GM18951 (cell line): ENCODE measurements around the gene NELL2.

Experiments
- POLR2A ChIP-seq: IDR thresholded peaks from 4 replicates; pipeline ENCODE4 v1.6.1; 2011; ENCODE audit warnings: mild to moderate bottlenecking; ENCODE audit not compliant: insufficient read length, insufficient read depth; ENCODE audit errors: extremely low read depth
- in situ Hi-C: fragments of 300-500 bp; cut with MboI; formaldehyde crosslinking; loops from one replicate; pipeline ENCODE4 v1.12.0; 2022; ENCODE audit warnings: low sequenced_read_pairs, mixed read lengths, inconsistent platforms; ENCODE audit not compliant: unreplicated experiment

Gene NELL2

GRCh38 chr12:44637875-44638274 is 238.2 kb downstream of the NELL2 start:
- in situ Hi-C loops, result no loop called here
- no peak for TF ChIP-seq POLR2A

GRCh38 chr12:44628180-44628579 is 247.9 kb downstream of the NELL2 start:
- in situ Hi-C loops, result no loop called here
- no peak for TF ChIP-seq POLR2A

GRCh38 chr12:44627387-44628166 is 248.5 kb downstream of the NELL2 start:
- in situ Hi-C loops, result no loop called here
- TF ChIP-seq POLR2A, result no peak

GRCh38 chr12:44626883-44627282 is 249.2 kb downstream of the NELL2 start:
- no peak for TF ChIP-seq POLR2A
- in situ Hi-C loops, result no loop called here

GRCh38 chr12:44618946-44619345 is 257.2 kb downstream of the NELL2 start:
- TF ChIP-seq POLR2A, result no peak
- in situ Hi-C loops, result no loop called here

- no peak for TF ChIP-seq POLR2A
- in situ Hi-C loops, result no loop called here
These were observed 259.7 kb downstream of the NELL2 start for GRCh38 chr12:44616402-44616801.

- in situ Hi-C loops, result no loop called here
- no peak for TF ChIP-seq POLR2A
These were observed 264.6 kb downstream of the NELL2 start for GRCh38 chr12:44611538-44611937.

GRCh38 chr12:44603701-44604100 is 272.4 kb downstream of the NELL2 start:
- no peak for TF ChIP-seq POLR2A
- in situ Hi-C loops, result no loop called here

GRCh38 chr12:44592626-44593025 is 283.5 kb downstream of the NELL2 start:
- no peak for TF ChIP-seq POLR2A

GRCh38 chr12:44589697-44590096 is 286.4 kb downstream of the NELL2 start:
- no peak for TF ChIP-seq POLR2A

More at GRCh38 chr12:44592626-44593025, 283.5 kb downstream of the NELL2 start:
- in situ Hi-C loops, result no loop called here

GRCh38 chr12:44588651-44589050 is 287.5 kb downstream of the NELL2 start:
- in situ Hi-C loops, result no loop called here
- TF ChIP-seq POLR2A, result no peak

More at GRCh38 chr12:44589697-44590096, 286.4 kb downstream of the NELL2 start:
- in situ Hi-C loops, result no loop called here

GRCh38 chr12:44584625-44585024 is 291.5 kb downstream of the NELL2 start:
- no peak for TF ChIP-seq POLR2A
- in situ Hi-C loops, result no loop called here

GRCh38 chr12:44582521-44582920 is 293.6 kb downstream of the NELL2 start:
- in situ Hi-C loops, result no loop called here
- TF ChIP-seq POLR2A, result no peak

- TF ChIP-seq POLR2A, result no peak
- in situ Hi-C loops, result no loop called here
These were observed 294.4 kb downstream of the NELL2 start for GRCh38 chr12:44581642-44582242.
